Stimulated activated CD8-positive, alpha-beta memory T cell treated with anti-CD3 and anti-CD28 coated beads, Interleukin-4, amount 100 ng/mL, for 24 hours (primary cell): ENCODE measurements around the gene FHIT.

ENCODE experiments used
- DNase-seq: peaks from one replicate; pipeline ENCODE4 v3.0.0-alpha.2; 2020; ENCODE audit warnings: low read depth

The FHIT gene

GRCh38 chr3:59710554-59710953 lies 1540.7 kb downstream of the FHIT start:
- no peak for DNase-seq

DNA sequence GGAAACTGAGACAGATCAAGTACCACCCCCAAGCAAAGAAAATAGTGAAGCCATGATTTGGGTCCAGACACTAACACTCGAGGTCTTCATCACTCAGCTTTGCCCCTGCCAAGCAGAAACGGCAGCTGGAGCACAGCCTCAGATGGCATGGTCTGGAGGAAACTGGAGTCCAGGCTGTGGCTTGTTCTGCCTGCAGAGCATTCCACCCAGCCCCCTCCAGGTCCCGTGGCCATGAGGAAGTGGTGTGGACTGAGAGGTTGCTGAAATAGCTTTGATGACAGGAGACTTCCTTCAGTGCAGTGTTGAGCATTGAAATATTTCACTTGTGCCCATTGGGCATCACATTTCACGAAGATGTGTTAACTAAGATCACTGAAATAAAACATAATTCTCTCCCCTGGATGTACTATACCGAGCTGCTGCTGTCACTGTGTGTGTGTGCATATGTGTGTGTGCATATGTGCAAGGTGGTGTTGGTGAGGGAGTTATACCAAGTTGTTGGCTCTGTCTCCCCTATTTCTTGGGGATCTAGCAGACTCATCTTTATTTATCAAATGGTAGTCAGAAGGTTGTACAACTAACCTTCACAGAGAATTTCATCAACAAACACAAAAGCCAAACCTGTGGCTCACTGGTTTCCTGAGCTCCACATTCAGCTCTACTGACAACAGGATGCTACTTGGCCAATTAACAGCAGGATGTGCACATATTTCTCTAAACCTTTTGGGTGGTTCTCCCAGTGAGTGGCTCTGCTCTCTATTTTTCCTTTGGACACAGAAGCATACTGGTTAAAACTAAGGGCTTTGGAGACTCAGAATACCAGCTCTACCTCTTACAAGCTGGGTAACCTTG lies 1541.3 kb downstream of the FHIT start:
- no peak for DNase-seq

- DNase-seq = no peak
Measured at GRCh38 chr3:59708202-59708601, 1543.0 kb downstream of the FHIT start.

DNA sequence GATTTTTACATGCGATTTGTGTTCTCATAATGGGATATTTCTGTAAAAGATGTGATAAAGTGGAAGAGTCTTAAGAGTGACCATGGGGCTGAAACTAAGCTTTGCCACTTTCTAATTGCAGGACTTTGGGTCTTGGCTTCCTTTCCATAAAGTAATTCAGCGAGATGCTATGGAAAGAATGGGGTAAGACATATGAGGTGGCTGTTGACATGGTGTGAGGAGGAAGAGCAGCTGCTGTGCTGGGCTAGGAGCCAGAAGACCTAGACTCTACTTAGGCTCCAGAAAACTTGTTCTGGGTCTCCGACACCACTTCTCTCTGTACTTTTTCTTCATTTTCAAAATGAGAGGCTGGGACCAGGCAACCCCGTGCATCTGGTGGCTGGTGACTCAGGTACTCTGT lies 1547.0 kb downstream of the FHIT start:
- no peak for DNase-seq

DNA sequence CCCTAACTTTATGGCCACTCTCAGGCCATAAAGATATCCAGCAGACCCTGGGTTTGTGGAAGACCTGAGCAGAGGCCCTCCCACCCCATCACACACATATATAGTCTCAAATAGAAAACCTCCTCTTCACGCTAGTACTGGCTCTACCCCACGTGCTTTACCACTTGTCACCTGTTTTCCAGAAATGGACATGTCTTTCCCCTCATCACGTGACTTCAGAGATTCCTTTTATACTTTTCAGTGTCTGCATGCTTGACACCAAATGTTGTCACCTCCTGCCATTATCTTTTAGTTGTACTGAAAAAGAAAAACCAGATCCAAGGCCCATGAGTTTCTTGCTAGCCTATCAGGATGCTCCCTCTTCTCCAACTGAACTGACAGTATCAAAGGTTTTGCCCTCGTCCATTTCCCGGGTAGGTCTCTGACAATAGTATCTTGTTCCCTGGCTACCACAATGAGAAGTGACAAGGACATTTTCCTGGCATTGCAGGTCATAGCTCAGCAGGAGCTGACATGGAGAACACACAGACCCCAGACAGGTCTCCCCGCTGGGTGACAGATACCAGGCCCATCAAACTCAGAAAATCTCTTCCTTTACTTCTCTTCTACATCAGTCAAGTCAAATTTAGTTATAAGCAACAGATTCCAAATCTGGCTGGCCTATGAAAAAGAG lies 1551.5 kb downstream of the FHIT start:
- no peak for DNase-seq
